ENCODE results near the gene PTGES3L. TPM values are rescaled to one million over a fixed set of nuclear protein-coding genes. Genes with fewer than 3 reads are reported as not detected.

Gene PTGES3L
- total RNA-seq, 1 experiment from 2014 or later, result 1.7 TPM

DNA sequence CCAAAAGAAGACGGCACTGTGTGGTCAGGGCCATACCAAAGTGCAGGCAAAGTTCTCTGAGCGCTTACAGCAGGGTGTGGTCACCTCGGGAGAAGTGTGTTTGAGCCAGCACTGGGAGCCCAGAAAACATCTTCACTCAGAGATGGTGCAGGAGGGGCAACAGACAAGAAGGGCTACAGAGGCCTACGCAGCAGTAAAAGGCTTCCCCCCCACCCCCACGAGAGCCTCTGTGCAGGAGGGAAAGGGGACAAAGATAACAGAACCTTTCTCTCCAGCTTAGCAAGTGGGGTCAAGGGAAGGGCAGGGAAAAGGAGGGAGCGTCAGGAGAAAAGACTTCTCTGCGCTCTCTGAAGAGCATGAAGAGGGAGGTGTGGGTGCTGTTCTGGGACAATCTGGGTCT is 39.5 kb upstream of the PTGES3L start:
- BruUV-seq (replicated peaks), result no TSS peak
- Histone ChIP-seq H3K9me2 (ENCODE audit: insufficient read depth) (no peaks in the 10 kb centered on the region), H3K4me3 (replicated peaks in 1 of 2; ENCODE audit: low read depth in 1 of 2, low read length in 2 of 2) (no peak overlapping the region), H4K20me1 (ENCODE audit: insufficient read depth) (no peaks in the 10 kb centered on the region), H3K36me3 (ENCODE audit: control insufficient read depth in 1 of 2, insufficient read depth in 2 of 2, low read length in 2 of 2) (peaks cover 0 to 9% of the 10 kb centered on the region in 2 experiments; a peak in 3 of 4 replicates), H3K4me1 (ENCODE audit: control insufficient read depth in 1 of 2, insufficient read depth in 2 of 2, low read length in 2 of 2) (peaks cover 9 to 37% of the 10 kb centered on the region in 2 experiments; a peak in 3 of 4 replicates), H3K9ac (ENCODE audit: low read length) (no peak overlapping the region), H3K27me3 (ENCODE audit: insufficient read depth, low read length) (no peaks in the 10 kb centered on the region), H2AFZ (ENCODE audit: low read depth, low read length, poor library complexity, severe bottlenecking) (no peak overlapping the region), H3K4me2 (ENCODE audit: low read length) (peak overlapping the region; percentile 12; the same call in 1 of the 2 replicates), H3K27ac (ENCODE audit: low read depth, low read length) (no peak overlapping the region), H3K9me3 (ENCODE audit: control insufficient read depth in 1 of 2, insufficient read depth in 1 of 2, low read depth in 1 of 2, low read length in 2 of 2) (no peaks in the 10 kb centered on the region), H3K79me2 (ENCODE audit: insufficient read depth, low read length) (peaks cover 8% of the 10 kb centered on the region; the same call in 1 of the 2 replicates)
- ChIA-PET CTCF (no interaction called here), POLR2A (interaction anchor here (1.4 kb wide), 1 partner anchor 12 kb away, joined by 3 read pairs; no protein-coding TSS in a partner anchor), RAD21 (ENCODE audit: low non-redundant PET in 1 of 2, low total read pairs in 2 of 2, uncharacterized antibody in 2 of 2, unreplicated experiment in 2 of 2) (no interaction called here)
- intact Hi-C loops (cut with micrococcal nuclease), result no loop called here
- TF ChIP-seq ZNF274 (IDR thresholded peaks at IDR 0.05; ENCODE audit: low read depth, low read length), result no peak
- no peak for TF ChIP-seq ELF1 (IDR thresholded peaks at IDR 0.05; ENCODE audit: borderline replicate concordance, low read depth)
- no peak for TF ChIP-seq SRF (IDR thresholded peaks at IDR 0.05; ENCODE audit: low read depth)
- no peak for TF ChIP-seq EZH2 (IDR thresholded peaks at IDR 0.05)
- TF ChIP-seq SIN3A (IDR thresholded peaks at IDR 0.05; ENCODE audit: low read depth), result no peak
- TF ChIP-seq YY1 (IDR thresholded peaks at IDR 0.05; ENCODE audit: extremely low read depth, insufficient replicate concordance, low read depth, low read length), result no peak
- TF ChIP-seq JUND (IDR thresholded peaks at IDR 0.05), result no peak
- TF ChIP-seq, protein P1, sequence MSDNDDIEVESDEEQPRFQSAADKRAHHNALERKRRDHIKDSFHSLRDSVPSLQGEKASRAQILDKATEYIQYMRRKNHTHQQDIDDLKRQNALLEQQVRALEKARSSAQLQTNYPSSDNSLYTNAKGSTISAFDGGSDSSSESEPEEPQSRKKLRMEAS (IDR thresholded peaks at IDR 0.05), result no peak
- TF ChIP-seq POLR2AphosphoS5 (IDR thresholded peaks at IDR 0.05; ENCODE audit: low read depth, low read length), result no peak
- TF ChIP-seq CBX3 (IDR thresholded peaks at IDR 0.05; ENCODE audit: low read depth), result no peak
- TF ChIP-seq, protein P2, sequence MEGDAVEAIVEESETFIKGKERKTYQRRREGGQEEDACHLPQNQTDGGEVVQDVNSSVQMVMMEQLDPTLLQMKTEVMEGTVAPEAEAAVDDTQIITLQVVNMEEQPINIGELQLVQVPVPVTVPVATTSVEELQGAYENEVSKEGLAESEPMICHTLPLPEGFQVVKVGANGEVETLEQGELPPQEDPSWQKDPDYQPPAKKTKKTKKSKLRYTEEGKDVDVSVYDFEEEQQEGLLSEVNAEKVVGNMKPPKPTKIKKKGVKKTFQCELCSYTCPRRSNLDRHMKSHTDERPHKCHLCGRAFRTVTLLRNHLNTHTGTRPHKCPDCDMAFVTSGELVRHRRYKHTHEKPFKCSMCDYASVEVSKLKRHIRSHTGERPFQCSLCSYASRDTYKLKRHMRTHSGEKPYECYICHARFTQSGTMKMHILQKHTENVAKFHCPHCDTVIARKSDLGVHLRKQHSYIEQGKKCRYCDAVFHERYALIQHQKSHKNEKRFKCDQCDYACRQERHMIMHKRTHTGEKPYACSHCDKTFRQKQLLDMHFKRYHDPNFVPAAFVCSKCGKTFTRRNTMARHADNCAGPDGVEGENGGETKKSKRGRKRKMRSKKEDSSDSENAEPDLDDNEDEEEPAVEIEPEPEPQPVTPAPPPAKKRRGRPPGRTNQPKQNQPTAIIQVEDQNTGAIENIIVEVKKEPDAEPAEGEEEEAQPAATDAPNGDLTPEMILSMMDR (IDR thresholded peaks at IDR 0.05 in 2 of 3, conservative IDR thresholded peaks at IDR 0.05 in 1 of 3; ENCODE audit: borderline replicate concordance in 1 of 3, insufficient read depth in 1 of 3, low read depth in 2 of 3, low read length in 2 of 3), result no peak
- no peak for DNase-seq (ENCODE audit: low read depth, low spot score)
- no peak for ATAC-seq

All from HCT116 (cell line).